AG10803 (cell line): Measurements from ENCODE around the gene AQP7.
A peak's percentile ranks its signal among the peaks of the same experiment; 100 is the strongest.

Experiments
- DNase-seq: peaks from one replicate; pipeline ENCODE4 v3.0.0; 2010; ENCODE audit warnings: low read depth
- H3K4me3 ChIP-seq: 2 replicates; pipeline ENCODE4 v1.5.1; 2011; ENCODE audit warnings: mild to moderate bottlenecking, low read length, control low read depth
- TF ChIP-seq, protein P1 (sequence below): conservative IDR thresholded peaks from 2 replicates; pipeline ENCODE4 v1.5.1; 2011; ENCODE audit warnings: mild to moderate bottlenecking, low read length, control low read depth, inconsistent platforms

Gene AQP7

DNA sequence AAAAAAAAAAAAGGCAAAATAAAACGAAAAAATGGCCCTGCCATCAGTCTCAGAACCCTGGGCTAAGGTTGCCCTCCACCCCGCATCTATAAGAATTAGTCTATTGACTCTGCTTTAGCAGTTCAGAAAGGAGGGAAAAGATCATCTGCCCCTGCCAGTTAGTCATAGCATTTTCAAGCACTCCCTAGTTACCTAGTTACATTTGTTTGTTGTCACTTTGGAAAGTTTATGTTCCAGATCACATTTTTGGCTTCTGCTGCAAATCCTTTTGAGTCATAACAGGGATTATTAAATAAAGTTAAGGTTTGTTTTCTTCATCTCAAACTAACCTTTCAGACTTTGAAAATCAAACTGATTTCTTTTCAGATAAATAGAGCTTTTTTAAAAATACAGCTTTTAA, 52.1 kb downstream of the AQP7 start:
- peak; percentile 84 for DNase-seq
- no peak overlapping the region for H3K4me3 ChIP-seq
- TF ChIP-seq, protein P1, sequence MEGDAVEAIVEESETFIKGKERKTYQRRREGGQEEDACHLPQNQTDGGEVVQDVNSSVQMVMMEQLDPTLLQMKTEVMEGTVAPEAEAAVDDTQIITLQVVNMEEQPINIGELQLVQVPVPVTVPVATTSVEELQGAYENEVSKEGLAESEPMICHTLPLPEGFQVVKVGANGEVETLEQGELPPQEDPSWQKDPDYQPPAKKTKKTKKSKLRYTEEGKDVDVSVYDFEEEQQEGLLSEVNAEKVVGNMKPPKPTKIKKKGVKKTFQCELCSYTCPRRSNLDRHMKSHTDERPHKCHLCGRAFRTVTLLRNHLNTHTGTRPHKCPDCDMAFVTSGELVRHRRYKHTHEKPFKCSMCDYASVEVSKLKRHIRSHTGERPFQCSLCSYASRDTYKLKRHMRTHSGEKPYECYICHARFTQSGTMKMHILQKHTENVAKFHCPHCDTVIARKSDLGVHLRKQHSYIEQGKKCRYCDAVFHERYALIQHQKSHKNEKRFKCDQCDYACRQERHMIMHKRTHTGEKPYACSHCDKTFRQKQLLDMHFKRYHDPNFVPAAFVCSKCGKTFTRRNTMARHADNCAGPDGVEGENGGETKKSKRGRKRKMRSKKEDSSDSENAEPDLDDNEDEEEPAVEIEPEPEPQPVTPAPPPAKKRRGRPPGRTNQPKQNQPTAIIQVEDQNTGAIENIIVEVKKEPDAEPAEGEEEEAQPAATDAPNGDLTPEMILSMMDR = no peak

DNA sequence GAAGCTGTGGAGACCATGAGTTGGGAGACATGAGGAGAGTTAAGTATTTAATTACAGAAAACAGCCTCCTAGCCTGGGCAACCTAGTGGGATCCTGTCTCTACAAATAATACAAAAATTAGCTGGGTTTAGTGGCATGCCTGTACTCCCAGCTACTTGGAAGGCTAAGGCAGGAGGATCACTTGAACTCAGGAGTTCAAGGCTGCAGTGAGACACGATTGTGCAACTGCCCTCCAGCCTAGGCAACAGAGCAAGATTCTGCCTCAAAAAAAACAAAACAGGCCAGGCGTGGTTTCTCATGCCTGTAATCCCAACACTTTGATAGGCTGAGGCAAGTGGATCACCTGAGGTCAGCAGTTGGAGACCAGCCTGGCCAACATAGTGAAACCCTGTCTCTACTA, 52.6 kb downstream of the AQP7 start:
- TF ChIP-seq, protein P1 = no peak
- peak; percentile 7 for DNase-seq
- H3K4me3 ChIP-seq = no peak overlapping the region

DNA sequence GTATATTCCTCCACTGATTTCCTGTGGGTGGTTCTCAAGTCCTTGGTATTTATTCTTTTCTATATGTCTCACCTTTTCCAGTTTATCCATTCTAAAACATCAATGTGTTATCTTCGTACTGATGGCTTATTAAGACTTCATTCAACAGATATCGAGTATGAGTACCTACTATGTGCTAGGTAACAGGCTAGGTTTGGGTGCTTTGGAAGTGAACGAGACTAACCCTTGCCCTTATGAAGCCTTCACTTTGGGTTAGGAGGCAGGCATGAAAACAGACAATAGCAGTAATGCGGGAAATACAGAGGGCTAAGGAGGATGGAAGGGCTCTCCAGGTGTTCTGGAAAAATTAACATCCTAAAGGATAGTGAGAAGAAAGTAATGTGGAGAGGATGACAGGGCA, 53.4 kb downstream of the AQP7 start:
- no peak overlapping the region for H3K4me3 ChIP-seq
- DNase-seq = no peak
- TF ChIP-seq, protein P1 = no peak

DNA sequence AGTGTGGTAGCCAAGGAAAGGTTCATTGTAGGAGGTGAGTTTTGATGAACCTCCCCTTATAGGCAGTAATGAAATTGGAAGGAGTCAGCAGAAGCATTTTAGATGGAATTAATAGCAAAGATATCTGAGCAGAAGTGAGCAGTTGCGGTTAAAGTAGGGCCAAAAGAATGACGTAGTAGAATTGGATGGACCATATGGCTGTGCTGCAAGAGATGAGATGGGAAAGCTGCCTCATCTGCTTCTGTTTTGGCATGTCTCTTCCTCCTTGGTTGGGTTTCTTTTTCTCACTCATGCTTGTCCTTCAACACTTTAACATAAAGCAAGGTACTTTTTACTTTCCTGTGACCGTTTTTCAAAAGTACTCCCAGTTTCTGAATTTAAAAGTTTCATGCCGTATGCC, 55.8 kb downstream of the AQP7 start:
- TF ChIP-seq, protein P1 = no peak
- DNase-seq = peak; percentile 66
- H3K4me3 ChIP-seq = no peak overlapping the region

DNA sequence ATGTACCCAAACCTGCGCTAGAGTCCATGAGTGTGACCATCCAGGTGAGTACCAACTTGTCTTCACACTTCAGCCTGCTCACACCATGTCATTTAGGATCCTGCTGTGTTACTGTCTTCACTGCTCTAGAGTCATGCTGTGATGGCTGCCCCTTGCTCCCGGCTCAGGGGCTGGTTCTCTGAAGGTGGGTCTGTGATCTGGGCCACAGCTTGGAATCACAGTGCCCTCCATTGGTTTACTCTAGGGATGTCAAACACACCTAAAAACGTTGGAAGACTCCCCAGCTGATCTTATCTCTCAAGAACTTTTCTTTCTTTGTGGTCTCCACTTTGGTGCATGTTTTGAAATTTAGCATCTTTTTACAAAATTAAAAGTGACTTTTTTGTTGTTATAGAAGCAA, 58.2 kb downstream of the AQP7 start:
- no peak overlapping the region for H3K4me3 ChIP-seq
- TF ChIP-seq, protein P1 = no peak
- no peak for DNase-seq

DNA sequence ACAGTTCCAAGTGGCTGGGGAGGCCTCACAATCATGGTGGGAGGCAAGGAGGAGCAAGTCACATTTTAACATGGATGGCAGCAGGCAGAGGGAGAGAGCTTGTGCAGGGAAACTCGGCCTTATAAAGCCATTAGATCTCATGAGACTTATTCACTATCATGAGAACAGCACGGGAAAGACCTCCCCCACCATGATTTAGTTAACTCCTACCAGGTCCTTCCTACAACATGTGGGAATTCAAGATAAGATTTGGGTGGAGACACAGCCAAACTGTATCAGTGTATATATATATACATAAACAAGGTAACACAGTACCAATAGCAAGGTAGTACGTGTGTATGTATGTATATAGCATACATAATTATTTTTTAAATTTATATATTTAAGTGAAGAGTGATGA, 61.2 kb downstream of the AQP7 start:
- no peak for DNase-seq
- H3K4me3 ChIP-seq = no peak overlapping the region
- TF ChIP-seq, protein P1 = no peak

DNA sequence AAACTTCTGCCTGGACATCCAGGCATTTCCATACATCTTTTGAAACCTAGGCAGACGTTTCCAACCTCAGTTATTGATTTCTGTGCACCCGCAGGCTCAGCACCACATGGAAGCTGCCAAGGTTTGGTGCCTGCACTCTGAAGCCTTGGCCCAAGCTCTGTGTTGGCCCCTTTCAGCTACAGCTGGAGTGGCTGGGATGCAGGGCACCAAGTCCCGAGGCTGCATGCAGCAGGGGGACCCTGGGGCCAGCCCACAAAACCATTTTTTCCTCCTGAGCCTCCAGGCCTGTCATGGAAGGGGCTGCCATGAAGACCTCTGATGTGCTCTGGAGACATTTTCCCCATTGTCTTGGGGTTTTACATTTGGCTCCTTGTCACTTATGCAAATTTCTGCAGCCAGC, 62.2 kb downstream of the AQP7 start:
- H3K4me3 ChIP-seq = no peak overlapping the region
- TF ChIP-seq, protein P1 = no peak
- no peak for DNase-seq
